Skeletal muscle satellite cell (primary cell): Measurements from ENCODE around the gene SYNE4.
"Not testable (repeated sequence)": the region's sequence is repeated elsewhere in the genome, so short reads cannot be mapped to it uniquely, and the experiment has no call there.

Experiments
- H3K27me3 ChIP-seq: 2 replicates; pipeline ENCODE4 v1.7.0; 2013; ENCODE audit warnings: low read length; ENCODE audit not compliant: control insufficient read depth, insufficient read depth
- H3K36me3 ChIP-seq: 2 replicates; pipeline ENCODE4 v1.7.0; 2013; ENCODE audit warnings: mild to moderate bottlenecking, control low read depth, low read length; ENCODE audit not compliant: insufficient read depth
- H3K4me1 ChIP-seq: 2 replicates; pipeline ENCODE4 v1.7.0; 2013; ENCODE audit warnings: low read length; ENCODE audit not compliant: control insufficient read depth, insufficient read depth
- H3K4me2 ChIP-seq: 2 replicates; pipeline ENCODE4 v1.7.0; 2013; ENCODE audit warnings: mild to moderate bottlenecking, low read length
- H3K4me3 ChIP-seq: 2 replicates; pipeline ENCODE4 v1.7.0; 2013; ENCODE audit warnings: low read length
- H3K9ac ChIP-seq: 2 replicates; pipeline ENCODE4 v1.7.0; 2013; ENCODE audit warnings: mild to moderate bottlenecking, low read depth, low read length, moderate library complexity
- H3K9me3 ChIP-seq: replicated peaks from 2 replicates; pipeline ENCODE4 v1.7.0; 2013; ENCODE audit warnings: mild to moderate bottlenecking, control low read depth, low read length

Gene SYNE4

DNA sequence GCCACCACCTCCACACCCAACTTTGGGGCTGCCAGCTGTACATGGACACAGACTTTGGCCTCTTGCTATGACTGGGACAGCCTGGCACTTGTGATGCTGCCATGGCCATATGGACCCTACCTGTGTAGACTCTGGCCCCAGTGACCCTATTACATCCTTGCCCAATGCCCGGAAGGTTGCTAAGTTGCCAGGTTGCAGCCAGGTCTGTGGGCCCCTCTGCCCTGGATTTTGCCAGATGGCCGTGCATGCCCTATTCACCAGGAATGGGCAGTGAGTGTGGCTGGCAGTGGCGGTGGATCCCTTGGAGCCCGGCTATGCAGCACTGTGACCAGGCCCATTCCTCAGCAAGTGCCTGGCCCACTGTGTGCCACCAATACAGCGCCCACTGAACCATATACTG is 22.5 kb downstream of the SYNE4 start:
- Histone ChIP-seq H3K36me3 (no peaks in the 10 kb centered on the region), H3K9ac (no peak overlapping the region), H3K4me3 (no peak overlapping the region), H3K27me3 (peaks cover 32% of the 10 kb centered on the region), H3K9me3 (no peaks in the 10 kb centered on the region), H3K4me2 (no peak overlapping the region), H3K4me1 (no peaks in the 10 kb centered on the region)

- Histone ChIP-seq H3K4me1 (no peaks in the 10 kb centered on the region), H3K9me3 (no peaks in the 10 kb centered on the region), H3K27me3 (peaks cover 32% of the 10 kb centered on the region), H3K36me3 (no peaks in the 10 kb centered on the region), H3K9ac (no peak overlapping the region), H3K4me3 (no peak overlapping the region), H3K4me2 (no peak overlapping the region)
Observed at GRCh38 chr19:35983177-35983576, 25.4 kb downstream of the SYNE4 start.

DNA sequence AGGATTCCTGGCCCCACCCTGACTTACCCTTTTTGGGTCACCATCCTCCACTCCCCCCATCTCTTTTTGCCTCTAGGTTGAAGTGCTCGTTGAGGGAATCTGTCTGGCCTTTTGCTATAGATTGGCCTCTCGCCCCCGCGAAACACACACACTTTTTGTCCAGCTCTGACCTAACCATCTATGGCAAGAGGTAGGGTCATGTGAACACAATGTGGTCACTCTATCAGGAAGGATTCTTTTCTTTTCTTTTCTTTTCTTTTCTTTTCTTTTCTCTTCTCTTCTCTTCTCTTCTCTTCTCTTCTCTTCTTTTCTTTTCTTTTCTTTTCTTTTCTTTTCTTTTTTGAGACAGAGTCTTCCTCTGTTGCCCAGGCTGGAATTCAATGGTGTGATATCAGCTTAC is 27.6 kb downstream of the SYNE4 start:
- not testable (repeated sequence) for H3K4me2 ChIP-seq, H3K9ac ChIP-seq, H3K9me3 ChIP-seq, H3K4me3 ChIP-seq, H3K36me3 ChIP-seq, H3K4me1 ChIP-seq
- peaks cover 25% of the 10 kb centered on the region for H3K27me3 ChIP-seq

- Histone ChIP-seq H3K4me3 (no peak overlapping the region), H3K4me2 (no peak overlapping the region), H3K36me3 (no peaks in the 10 kb centered on the region), H3K27me3 (peaks cover 14% of the 10 kb centered on the region), H3K9me3 (no peaks in the 10 kb centered on the region), H3K4me1 (no peaks in the 10 kb centered on the region), H3K9ac (no peak overlapping the region)
Observed at GRCh38 chr19:35978832-35979365, 29.7 kb downstream of the SYNE4 start.

DNA sequence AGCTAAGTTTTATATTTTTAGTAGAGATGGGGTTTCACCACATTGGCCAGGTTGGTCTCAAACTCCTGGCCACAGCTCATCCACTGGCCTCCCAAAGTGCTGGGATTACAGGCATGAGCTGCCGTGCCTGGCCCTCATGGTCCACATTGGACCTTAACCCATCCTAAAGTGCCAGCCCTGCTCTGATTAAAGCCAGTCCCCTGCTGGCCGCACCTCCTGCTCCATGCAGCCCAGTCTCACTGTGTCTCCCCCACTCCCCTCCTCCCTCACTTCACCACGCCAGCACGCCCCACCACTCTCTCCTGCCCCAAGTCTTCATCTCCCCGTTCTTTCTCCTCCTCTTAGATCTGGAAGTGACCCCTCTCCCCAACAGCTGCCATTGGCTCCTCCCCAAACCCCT is 30.3 kb downstream of the SYNE4 start:
- Histone ChIP-seq H3K36me3 (no peaks in the 10 kb centered on the region), H3K9me3 (no peaks in the 10 kb centered on the region), H3K9ac (no peak overlapping the region), H3K4me1 (no peaks in the 10 kb centered on the region), H3K4me2 (no peak overlapping the region), H3K4me3 (no peak overlapping the region), H3K27me3 (peaks cover 18% of the 10 kb centered on the region)

GRCh38 chr19:35977446-35978222 is 31.0 kb downstream of the SYNE4 start:
- Histone ChIP-seq H3K4me3 (no peak overlapping the region), H3K27me3 (peaks cover 18% of the 10 kb centered on the region), H3K9ac (no peak overlapping the region), H3K4me2 (no peak overlapping the region), H3K4me1 (no peaks in the 10 kb centered on the region), H3K9me3 (no peaks in the 10 kb centered on the region), H3K36me3 (no peaks in the 10 kb centered on the region)

- Histone ChIP-seq H3K36me3 (no peaks in the 10 kb centered on the region), H3K27me3 (peaks cover 11% of the 10 kb centered on the region), H3K4me1 (no peaks in the 10 kb centered on the region), H3K9me3 (no peaks in the 10 kb centered on the region), H3K4me3 (no peak overlapping the region), H3K9ac (no peak overlapping the region), H3K4me2 (no peak overlapping the region)
Observed at GRCh38 chr19:35975608-35976214, 32.9 kb downstream of the SYNE4 start.

DNA sequence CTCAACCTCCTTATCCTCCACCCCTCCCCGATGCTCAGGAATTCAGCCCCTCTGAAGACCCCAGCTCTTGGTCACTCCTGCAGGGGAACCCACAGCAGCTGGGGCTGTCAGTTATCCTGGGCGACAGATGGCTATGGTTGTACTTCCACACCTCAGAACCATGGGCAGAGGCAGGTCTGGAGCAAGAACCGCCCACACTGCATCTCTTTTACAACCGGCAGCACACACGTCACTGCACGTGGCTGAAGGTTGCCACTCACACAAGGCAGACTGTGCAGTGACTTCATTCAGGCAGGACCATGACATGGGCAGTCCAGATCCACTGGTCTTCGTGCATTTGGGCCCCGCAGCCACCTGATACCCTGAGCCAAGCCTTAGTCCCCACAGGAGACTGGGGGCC is 35.1 kb downstream of the SYNE4 start:
- Histone ChIP-seq H3K4me2 (no peak overlapping the region), H3K9me3 (no peaks in the 10 kb centered on the region), H3K27me3 (peaks cover 14% of the 10 kb centered on the region), H3K36me3 (no peaks in the 10 kb centered on the region), H3K4me1 (no peaks in the 10 kb centered on the region), H3K9ac (no peak overlapping the region), H3K4me3 (no peak overlapping the region)

GRCh38 chr19:35966771-35967170 is 41.8 kb downstream of the SYNE4 start:
- Histone ChIP-seq H3K4me3 (no peak overlapping the region), H3K36me3 (no peaks in the 10 kb centered on the region)

DNA sequence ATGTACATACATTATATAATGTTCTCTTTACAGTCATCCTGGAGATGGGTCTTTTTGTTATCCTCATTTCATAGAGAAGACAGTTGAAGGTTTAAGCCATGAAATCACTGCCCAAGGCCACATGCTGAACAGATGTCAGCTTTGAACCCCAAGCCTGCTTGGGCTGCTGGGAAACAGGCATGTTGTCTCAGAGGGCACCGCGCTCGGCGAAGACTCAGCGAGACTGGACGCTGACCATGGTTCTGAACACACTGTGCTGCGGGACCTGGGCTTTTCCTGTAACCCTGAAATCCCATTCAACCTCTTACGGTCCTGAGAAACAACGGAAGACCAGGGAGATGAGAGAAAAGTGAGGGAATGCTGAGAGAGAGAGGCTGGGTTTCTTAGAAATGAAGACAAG is 45.1 kb downstream of the SYNE4 start:
- no peak overlapping the region for H3K4me2 ChIP-seq

More at GRCh38 chr19:35966771-35967170, 41.8 kb downstream of the SYNE4 start:
- no peaks in the 10 kb centered on the region for H3K4me1 ChIP-seq
- no peak overlapping the region for H3K9ac ChIP-seq
- H3K4me2 ChIP-seq, result no peak overlapping the region
- peaks cover 8% of the 10 kb centered on the region for H3K27me3 ChIP-seq
- no peaks in the 10 kb centered on the region for H3K9me3 ChIP-seq

GRCh38 chr19:35960432-35960972 is 48.1 kb downstream of the SYNE4 start:
- Histone ChIP-seq H3K4me3 (no peak overlapping the region), H3K4me2 (no peak overlapping the region), H3K9me3 (no peaks in the 10 kb centered on the region), H3K9ac (no peak overlapping the region), H3K36me3 (no peaks in the 10 kb centered on the region), H3K4me1 (no peaks in the 10 kb centered on the region), H3K27me3 (peaks cover 39% of the 10 kb centered on the region)

More for the DNA sequence above, 45.1 kb downstream of the SYNE4 start:
- no peak overlapping the region for H3K9ac ChIP-seq
- H3K4me3 ChIP-seq, result no peak overlapping the region
- no peaks in the 10 kb centered on the region for H3K36me3 ChIP-seq
- no peaks in the 10 kb centered on the region for H3K4me1 ChIP-seq
- peaks cover 30% of the 10 kb centered on the region for H3K27me3 ChIP-seq
- no peaks in the 10 kb centered on the region for H3K9me3 ChIP-seq
